OCI-LY1 (cell line): ENCODE results near the gene VN1R5.

Experiments used
- EZH2 ChIP-seq: fragments of 200-600 bp; sonication (generic), shearing (Covaris generic); IDR thresholded peaks from 2 replicates; pipeline ENCODE4 v1.8.0; 2017; ENCODE audit warnings: borderline replicate concordance, mixed run types, mild to moderate bottlenecking, antibody characterized with exemption, low read length, moderate library complexity, mixed read lengths
- TF ChIP-seq, protein P1 (sequence below): fragments of 200-600 bp; sonication (generic), shearing (Covaris generic); IDR thresholded peaks from 2 replicates; pipeline ENCODE4 v1.5.1; 2017; ENCODE audit warnings: mild to moderate bottlenecking, antibody characterized with exemption, low read length, moderate library complexity, mixed read lengths

DNA sequence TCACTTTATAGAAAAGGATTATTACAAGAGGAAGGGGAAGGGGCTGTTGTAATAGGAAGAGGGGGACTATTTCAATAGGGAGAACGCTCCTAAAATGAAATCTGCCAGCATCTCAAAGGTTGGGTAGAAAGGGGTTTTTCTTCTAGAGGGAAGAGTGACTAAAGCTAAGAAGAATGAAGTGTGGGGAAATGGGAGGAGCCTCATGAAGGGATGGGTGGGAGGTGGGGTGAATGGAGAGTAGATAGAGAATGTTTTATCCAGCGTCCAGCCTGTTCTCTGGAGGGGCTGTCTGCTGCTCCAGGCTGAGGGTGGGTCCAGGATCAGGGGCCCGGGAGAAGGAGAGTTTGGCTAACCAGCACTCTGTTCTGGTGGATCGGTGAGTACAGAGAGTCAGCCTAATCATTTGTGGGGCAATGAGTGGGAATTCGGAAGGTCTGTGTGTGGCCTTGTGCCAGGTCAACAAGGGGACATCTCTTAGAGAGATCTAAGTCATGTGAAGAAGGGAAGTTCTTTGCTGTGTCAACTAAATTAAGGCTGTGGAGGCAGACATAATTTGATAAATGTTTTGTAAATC, 25.2 kb downstream of the VN1R5 start:
- TF ChIP-seq EZH2, result no peak
- TF ChIP-seq, protein P1, sequence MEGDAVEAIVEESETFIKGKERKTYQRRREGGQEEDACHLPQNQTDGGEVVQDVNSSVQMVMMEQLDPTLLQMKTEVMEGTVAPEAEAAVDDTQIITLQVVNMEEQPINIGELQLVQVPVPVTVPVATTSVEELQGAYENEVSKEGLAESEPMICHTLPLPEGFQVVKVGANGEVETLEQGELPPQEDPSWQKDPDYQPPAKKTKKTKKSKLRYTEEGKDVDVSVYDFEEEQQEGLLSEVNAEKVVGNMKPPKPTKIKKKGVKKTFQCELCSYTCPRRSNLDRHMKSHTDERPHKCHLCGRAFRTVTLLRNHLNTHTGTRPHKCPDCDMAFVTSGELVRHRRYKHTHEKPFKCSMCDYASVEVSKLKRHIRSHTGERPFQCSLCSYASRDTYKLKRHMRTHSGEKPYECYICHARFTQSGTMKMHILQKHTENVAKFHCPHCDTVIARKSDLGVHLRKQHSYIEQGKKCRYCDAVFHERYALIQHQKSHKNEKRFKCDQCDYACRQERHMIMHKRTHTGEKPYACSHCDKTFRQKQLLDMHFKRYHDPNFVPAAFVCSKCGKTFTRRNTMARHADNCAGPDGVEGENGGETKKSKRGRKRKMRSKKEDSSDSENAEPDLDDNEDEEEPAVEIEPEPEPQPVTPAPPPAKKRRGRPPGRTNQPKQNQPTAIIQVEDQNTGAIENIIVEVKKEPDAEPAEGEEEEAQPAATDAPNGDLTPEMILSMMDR, result no peak
